Heart right ventricle (tissue), 16 donors: Measurements from ENCODE around the gene ENTPD6. TPM values are rescaled to one million over a fixed set of nuclear protein-coding genes. Genes with fewer than 3 reads are reported as not detected.

ENCODE experiments used
- ATAC-seq, 8 donors: fragments of 200-7000 bp; cut with Tn5 transposase; one replicate each; pipeline ENCODE4 v1.9.1; 2020; ENCODE audit warnings: mild to moderate bottlenecking in 8 of 8, moderate library complexity in 8 of 8, moderate number of reproducible peaks in 1 of 8
- DNase-seq, 2 donors: peaks; one replicate each; pipeline ENCODE4 v3.0.0-alpha.2; 2020
- H3K27ac ChIP-seq, 10 donors: fragments of 200-600 bp; sonication (generic) in 2 of 10; one replicate each; pipeline versions ENCODE4 v1.5.0 to v1.8.0; 2020 to 2022; ENCODE audit warnings: mild to moderate bottlenecking in 3 of 10
- H3K27me3 ChIP-seq, 7 donors: fragments of 200-600 bp; one replicate each; pipeline ENCODE4 v1.8.0; 2021 to 2022; ENCODE audit warnings: mild to moderate bottlenecking in 2 of 7
- H3K36me3 ChIP-seq, 9 donors: fragments of 200-600 bp; sonication (generic) in 1 of 9; one replicate each; pipeline versions ENCODE4 v1.5.0 to v1.8.0; 2020 to 2022; ENCODE audit warnings: mild to moderate bottlenecking in 2 of 9
- H3K4me1 ChIP-seq, 9 donors: fragments of 200-600 bp; sonication (generic) in 1 of 9; one replicate each; pipeline versions ENCODE4 v1.5.0 to v1.8.0; 2020 to 2022; ENCODE audit warnings: mild to moderate bottlenecking in 4 of 9
- H3K4me3 ChIP-seq, 10 donors: fragments of 200-600 bp; sonication (generic) in 2 of 10; one replicate each; pipeline versions ENCODE4 v1.5.0 to v1.8.0; 2020 to 2022; ENCODE audit warnings: mild to moderate bottlenecking in 7 of 10, moderate library complexity in 2 of 10
- H3K9me3 ChIP-seq, 11 donors: fragments of 200-600 bp in 10 of 11; sonication (generic) in 2 of 11; one replicate each; pipeline versions ENCODE4 v1.5.0 to v1.8.0; 2013 to 2022; ENCODE audit warnings: mild to moderate bottlenecking in 2 of 11, control low read depth in 1 of 11, moderate library complexity in 1 of 11
- WGBS, 2 donors: extraction: QIAGEN DNeasy Blood & Tissue Kit; methylation state at CpG; one replicate each; pipeline ENCODE4 v1.1.7; 2013; ENCODE audit warnings: inconsistent platforms in 1 of 2; 5-methylcytosine and 5-hydroxymethylcytosine counted together
- intact Hi-C, 10 donors: fragments of 100-400 bp; cut with DNase I; formaldehyde crosslinking; loops; one replicate each; pipeline versions ENCODE4 v1.11.1 to v1.14.2; 2022
- polyA plus RNA-seq, 2 donors: library from polyadenylated mRNA; stranded (reverse); fragments of 200-250 nt; gene quantifications; one replicate each; pipeline ENCODE4 v1.2.3, GENCODE V29; 2013
- total RNA-seq, 10 donors: library from RNA; stranded (reverse); fragmentation: NEBNext Ultra II Directional in 3 of 10; extraction: Animal tissue kit (Norgen Biotek cat#: 25700) in 3 of 10; gene quantifications; one replicate each; pipeline versions ENCODE4 v1.2.1 to v1.2.4, GENCODE V29; 2021 to 2023
- TF ChIP-seq, protein P1 (sequence below), 9 donors: fragments of 200-600 bp; sonication (generic) in 2 of 9; IDR thresholded peaks; one replicate each; pipeline versions ENCODE4 v1.5.0 to v1.8.0; 2021 to 2022; ENCODE audit warnings: antibody characterized with exemption in 9 of 9, mild to moderate bottlenecking in 5 of 9, moderate library complexity in 1 of 9
- donor health status: Arrhythmogenic right ventricular cardiomyopathy.
- donor health status: ischemic (EF 13 %, LVEDD 7.1; RV severe dilation, severe dysfunction).
- donor health status: healthy with polysubstance abuse.
- donor health status: DM: no; HTN: yes; CAD: no.
- donor health status: DM: no; HTN: no; CAD: no.
- donor health status: ischemic (EF 25% LVEDD 6.9; RV normal size, moderate dysfunction).
- donor health status: ischemic (EF 25% LVEDD 5.7; RV mildly dilated, moderate dysfunction).
- donor health status: healthy.
- donor health status: DM: yes; HTN: yes; CAD: no.
- donor health status: Ischemic cardiomyopathy.
- donor health status: ischemic (EF 35%, LVEDD 5.7; RV mildly dilated, moderate dysfunction).
- donor health status: nonischemic (EF 11% LVEDD 7.7; RV severe dilation, severe dysfunction).
- donor health status: DM: yes; HTN: yes; CAD: no.
- donor health status: PGD.
- donor health status: ischemic (EF 29% LVEDD 5.4; RV normal size, mild dysfunction).
- donor health status: nonischemic (EF 23%, LVEDD 6.1; RV moderate dilation, normal function).

ENTPD6 gene
- total and polyA plus RNA-seq, 12 donors = 54.6 to 167 (median 84.8) TPM

DNA sequence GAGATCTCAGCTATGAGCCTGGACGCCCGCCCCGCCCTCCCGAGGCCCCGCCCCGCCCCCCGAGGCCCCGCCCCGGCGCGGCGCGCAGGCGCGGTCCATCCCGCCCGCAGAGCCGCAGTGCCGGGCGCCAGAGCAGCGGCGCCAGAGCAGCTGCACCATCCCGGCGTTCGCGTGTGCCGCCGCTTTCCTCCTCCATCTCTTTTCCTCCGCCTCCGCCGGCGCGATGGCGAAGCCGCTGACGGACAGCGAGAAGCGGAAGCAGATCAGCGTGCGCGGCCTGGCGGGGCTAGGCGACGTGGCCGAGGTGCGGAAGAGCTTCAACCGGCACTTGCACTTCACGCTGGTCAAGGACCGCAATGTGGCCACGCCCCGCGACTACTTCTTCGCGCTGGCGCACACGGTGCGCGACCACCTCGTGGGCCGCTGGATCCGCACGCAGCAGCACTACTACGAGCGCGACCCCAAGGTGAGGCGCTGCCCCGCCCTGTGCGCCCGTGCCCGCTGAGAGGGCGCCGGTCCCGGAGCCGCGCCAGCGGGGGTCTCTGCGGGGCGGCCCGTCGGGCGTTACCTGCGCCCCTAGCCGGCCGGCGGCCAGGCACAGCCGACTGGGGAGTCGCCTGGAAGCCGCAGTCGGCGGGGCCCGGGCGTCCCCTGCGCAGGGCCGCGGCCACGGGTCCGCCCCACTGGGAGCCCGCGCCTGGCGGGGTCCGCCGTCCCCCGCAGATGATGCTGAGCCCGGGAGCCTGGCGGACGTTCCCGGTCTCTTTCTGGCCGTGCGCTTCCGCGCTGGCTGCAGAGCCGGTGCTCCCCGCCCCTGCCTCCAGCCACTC lies 52.7 kb downstream of the ENTPD6 start, which contains the start of gene PYGB:
PYGB (plus strand) TSS at position 130 of the 830 bp plus-strand sequence; CDS start at position 224, 94 bp downstream.
- ATAC-seq (peak; percentile 66 to 94 (median 87)), DNase-seq (peak; percentile 71 to 79)
- Histone ChIP-seq H3K9me3 (peaks cover 0 to 4% (median 0%) of the 10 kb centered on the region in 11 donors), H3K36me3 (no peaks in the 10 kb centered on the region), H3K27ac (peak within 1 kb of the TSS; percentile 92 to 98 (median 96)), H3K27me3 (no peaks in the 10 kb centered on the region), H3K4me1 (peaks cover 0 to 61% (median 39%) of the 10 kb centered on the region in 9 donors), H3K4me3 (peak within 1 kb of the TSS; percentile 76 to 96 (median 93))
- intact Hi-C loops = loop anchor here in 7 of 10 donors (1.0 to 10.0 kb wide), 13 partner anchors 21 to 253 kb away; partner anchors contain the start of genes ENTPD6 (in 3 of the 7), ABHD12 (in 1 of the 7), ACSS1 (in 1 of the 7) and APMAP (in 1 of the 7)
- TF ChIP-seq, protein P1, sequence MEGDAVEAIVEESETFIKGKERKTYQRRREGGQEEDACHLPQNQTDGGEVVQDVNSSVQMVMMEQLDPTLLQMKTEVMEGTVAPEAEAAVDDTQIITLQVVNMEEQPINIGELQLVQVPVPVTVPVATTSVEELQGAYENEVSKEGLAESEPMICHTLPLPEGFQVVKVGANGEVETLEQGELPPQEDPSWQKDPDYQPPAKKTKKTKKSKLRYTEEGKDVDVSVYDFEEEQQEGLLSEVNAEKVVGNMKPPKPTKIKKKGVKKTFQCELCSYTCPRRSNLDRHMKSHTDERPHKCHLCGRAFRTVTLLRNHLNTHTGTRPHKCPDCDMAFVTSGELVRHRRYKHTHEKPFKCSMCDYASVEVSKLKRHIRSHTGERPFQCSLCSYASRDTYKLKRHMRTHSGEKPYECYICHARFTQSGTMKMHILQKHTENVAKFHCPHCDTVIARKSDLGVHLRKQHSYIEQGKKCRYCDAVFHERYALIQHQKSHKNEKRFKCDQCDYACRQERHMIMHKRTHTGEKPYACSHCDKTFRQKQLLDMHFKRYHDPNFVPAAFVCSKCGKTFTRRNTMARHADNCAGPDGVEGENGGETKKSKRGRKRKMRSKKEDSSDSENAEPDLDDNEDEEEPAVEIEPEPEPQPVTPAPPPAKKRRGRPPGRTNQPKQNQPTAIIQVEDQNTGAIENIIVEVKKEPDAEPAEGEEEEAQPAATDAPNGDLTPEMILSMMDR (IDR thresholded peaks at IDR 0.05) = no peak
- 0 to 1% methylated on average over 104 to 113 of the region's 113 CpGs for WGBS, 2 donors

DNA sequence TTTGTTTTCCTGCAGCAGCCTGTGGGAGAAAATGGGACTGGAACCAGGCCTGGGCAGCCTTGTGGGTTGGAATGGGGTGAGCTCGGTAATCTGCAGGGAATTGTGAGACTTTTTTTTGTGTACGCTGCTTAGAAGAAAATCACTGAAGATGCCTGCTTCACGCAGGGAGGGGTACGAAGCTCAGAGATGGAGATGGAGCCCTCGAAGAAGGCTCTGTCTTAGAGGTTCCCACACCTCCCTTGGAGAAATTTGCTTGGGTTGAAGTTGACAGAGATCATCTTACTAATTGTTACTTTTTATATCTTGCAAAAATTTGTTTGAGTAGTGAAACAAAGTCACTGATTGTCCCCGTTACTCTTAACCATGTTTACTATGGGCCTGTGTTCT lies 53.3 kb downstream of the ENTPD6 start:
- peaks cover 0 to 67% (median 45%) of the 10 kb centered on the region in 9 donors for H3K4me1 ChIP-seq
- H3K27me3 ChIP-seq = no peaks in the 10 kb centered on the region
- no peak for DNase-seq
- ATAC-seq = no peak
- intact Hi-C loops = loop anchor here in 6 of 10 donors (2.0 to 10.0 kb wide), 9 partner anchors 22 to 254 kb away; partner anchors contain the start of genes ENTPD6 (in 2 of the 6), ABHD12 (in 1 of the 6), ACSS1 (in 1 of the 6) and APMAP (in 1 of the 6)
- peak overlapping the region; percentile 92 to 98 (median 96) for H3K27ac ChIP-seq
- peaks cover 0 to under 1% (median 0%) of the 10 kb centered on the region in 11 donors for H3K9me3 ChIP-seq
- TF ChIP-seq, protein P1 (IDR thresholded peaks at IDR 0.05) = no peak
- H3K36me3 ChIP-seq = no peaks in the 10 kb centered on the region
- WGBS, 2 donors = 6 to 8% methylated on average over 6 of the region's 6 CpGs
- peak overlapping the region; percentile 76 to 96 (median 93) for H3K4me3 ChIP-seq

DNA sequence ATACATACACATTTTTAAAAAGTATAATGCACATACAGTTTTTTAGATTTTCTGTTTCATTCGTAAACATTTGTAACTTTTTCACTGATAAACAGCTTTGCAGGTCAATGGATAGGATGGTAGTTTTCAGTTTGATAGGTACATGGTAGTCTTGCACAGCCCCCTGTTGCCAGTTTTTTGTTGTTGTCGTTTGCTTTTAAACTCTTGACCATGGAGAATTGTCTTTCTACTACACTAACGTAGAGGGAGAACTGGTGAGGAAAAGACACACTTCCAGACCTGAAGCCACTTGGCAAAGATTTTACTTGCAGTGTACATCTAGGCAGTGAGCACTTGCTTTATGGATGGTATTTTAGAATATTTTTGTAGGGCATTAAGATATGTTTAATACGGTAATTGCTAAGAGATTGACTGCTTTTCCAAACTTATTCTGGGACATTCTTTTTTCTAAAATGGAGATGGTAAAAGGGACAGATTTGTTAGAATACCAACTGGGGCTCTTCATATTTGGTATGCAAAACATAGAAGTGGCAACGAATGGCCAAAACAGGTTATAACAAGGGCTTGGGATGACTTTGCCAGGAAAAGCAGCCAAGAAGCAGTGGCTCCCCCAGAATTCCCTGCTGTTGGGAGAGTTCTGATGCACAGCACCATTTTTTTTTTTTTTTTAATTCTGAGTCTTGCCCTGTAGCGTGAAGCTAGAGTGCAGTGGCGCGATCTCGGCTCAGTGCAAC lies 53.9 kb downstream of the ENTPD6 start:
- Histone ChIP-seq H3K27me3 (no peaks in the 10 kb centered on the region), H3K9me3 (no peaks in the 10 kb centered on the region), H3K36me3 (no peaks in the 10 kb centered on the region), H3K4me3 (peak overlapping the region in 9 of 10 donors; percentile 76 to 96 (median 92)), H3K27ac (peak overlapping the region; percentile 92 to 98 (median 96)), H3K4me1 (peaks cover 0 to 72% (median 51%) of the 10 kb centered on the region in 9 donors)
- peak in 4 of 8 donors; percentile 13 to 36 (median 24) for ATAC-seq
- no peak for DNase-seq
- TF ChIP-seq, protein P1 (IDR thresholded peaks at IDR 0.05) = no peak
- intact Hi-C loops = loop anchor here in 6 of 10 donors (2.0 to 10.0 kb wide), 9 partner anchors 23 to 255 kb away; partner anchors contain the start of genes ENTPD6 (in 2 of the 6), ABHD12 (in 1 of the 6), ACSS1 (in 1 of the 6) and APMAP (in 1 of the 6)
- WGBS, 2 donors = 39 to 45% methylated on average over 9 of the region's 9 CpGs
